NCI-H748 (cell line): Measurements from ENCODE around the gene MCOLN2.
A peak's percentile ranks its signal among the peaks of the same experiment; 100 is the strongest.
"Not testable (repeated sequence)": the region's sequence is repeated elsewhere in the genome, so short reads cannot be mapped to it uniquely, and the experiment has no call there.

Experiments used
- DNase-seq: peaks from one replicate; lab custom pipeline; 2025; ENCODE audit not compliant: unreplicated experiment; lab: John Stamatoyannopoulos, UW

Gene MCOLN2

DNA sequence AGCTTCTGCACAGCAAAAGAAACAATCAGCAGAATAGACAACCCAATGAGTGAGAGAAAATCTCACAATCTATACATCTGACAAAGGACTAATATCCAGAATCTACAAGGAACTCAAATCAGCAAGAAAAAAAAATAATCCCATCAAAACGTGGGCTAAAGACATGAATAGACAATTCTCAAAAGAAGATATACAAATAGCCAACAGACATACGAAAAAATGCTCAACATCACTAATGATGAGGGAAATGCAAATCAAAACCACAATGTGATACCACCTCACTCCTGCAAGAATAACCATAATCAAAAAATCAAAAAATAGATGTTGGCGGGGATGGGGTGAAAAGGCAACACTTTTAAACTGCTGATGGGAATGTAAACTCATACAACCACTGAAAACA lies 10.4 kb downstream of the MCOLN2 start:
- DNase-seq: not testable (repeated sequence)

DNA sequence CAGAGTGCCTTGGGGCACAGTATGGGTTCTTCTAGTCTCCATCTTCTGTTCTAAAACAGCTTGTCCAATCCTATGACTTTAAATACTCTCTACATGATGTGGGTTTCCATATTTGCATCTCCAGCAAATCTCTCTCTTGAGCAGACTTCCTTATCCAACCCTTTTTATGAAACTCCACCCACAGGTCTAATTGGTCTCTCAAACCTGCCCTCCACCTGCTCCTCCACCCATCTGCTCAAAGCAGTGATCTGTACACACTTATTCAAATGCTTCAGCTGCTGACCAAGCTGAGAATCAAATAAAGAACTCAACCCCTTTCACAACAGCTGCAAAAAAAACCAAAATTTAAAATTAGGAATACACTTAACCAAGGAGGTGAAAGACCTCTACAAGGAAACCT lies 11.5 kb downstream of the MCOLN2 start:
- DNase-seq: peak; percentile 34

DNA sequence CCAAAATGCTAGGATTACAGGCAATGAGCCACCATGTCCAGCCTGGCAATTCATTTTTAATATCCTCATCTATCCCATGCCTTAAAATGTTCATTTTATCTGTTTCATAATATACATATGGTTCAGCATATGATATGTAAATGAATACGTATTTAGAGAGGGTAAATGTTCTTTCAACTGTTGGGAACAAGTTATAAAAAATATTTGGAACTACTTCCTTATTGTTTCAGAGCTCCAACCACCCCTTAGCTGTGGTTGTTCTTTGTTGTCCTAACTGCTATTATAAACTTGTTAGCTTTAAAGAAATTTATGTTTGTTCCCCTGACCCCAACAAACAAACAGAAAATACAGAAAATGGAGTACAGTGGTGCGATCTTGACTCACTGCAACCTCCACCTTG lies 14.5 kb downstream of the MCOLN2 start:
- no peak for DNase-seq

DNA sequence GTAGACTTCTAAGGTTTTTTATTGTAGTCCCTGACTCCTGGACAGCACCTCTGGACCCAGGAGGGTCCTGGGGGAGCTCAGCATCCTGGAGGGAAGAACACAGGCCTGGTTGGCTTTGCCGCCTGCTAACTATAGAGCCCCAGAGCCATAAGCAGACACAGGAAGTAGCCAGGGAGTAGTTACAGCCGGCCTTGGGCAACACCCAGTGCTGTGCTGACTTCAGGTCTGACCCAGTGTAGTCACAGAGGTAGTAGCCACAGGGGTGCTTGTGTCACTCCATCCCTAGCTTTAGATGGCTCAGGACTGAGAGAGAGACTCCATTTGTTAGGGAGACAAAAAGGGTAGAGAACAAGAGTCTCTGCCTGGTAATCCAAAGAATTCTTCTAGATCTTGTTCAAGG lies 21.9 kb downstream of the MCOLN2 start:
- no peak for DNase-seq

DNA sequence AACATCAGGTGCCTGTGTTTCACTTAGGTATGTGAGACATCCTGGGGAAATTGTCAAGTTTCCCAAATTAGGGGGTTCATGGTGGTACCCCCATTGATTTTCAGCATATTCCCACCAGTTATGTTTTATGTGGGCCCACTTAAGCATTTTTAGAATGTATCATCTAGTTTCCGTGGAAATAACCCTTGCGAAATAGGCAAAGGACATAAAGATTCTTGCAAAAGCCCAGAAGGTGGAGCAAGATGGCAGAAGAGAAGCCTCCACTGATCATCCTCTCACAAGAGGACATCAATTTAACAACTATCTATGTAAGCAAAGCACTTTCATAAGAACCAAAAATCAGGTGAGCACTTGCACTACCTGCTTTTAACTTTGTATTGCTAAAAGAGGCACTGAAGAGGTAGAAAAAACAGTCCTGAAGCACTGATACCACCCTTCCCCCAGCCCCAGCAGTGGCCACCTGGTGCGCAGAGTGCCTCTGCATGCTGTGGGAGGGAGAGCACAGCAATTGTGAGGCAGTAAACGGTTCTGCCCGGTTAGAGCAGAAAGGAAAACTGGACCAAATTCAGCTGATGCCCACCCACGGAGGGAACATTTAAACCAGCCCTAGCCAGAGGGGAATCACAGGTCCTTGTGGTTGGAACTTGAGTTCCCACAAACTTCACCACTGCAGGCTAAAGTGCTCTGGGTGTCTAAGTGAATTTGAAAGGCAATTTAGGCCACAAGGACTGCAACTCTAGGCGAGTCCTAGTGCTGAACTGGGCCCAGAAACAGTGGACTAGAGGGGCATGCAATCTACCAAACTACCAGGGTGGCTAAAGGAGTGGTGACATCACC lies 23.2 kb downstream of the MCOLN2 start:
- no peak for DNase-seq

DNA sequence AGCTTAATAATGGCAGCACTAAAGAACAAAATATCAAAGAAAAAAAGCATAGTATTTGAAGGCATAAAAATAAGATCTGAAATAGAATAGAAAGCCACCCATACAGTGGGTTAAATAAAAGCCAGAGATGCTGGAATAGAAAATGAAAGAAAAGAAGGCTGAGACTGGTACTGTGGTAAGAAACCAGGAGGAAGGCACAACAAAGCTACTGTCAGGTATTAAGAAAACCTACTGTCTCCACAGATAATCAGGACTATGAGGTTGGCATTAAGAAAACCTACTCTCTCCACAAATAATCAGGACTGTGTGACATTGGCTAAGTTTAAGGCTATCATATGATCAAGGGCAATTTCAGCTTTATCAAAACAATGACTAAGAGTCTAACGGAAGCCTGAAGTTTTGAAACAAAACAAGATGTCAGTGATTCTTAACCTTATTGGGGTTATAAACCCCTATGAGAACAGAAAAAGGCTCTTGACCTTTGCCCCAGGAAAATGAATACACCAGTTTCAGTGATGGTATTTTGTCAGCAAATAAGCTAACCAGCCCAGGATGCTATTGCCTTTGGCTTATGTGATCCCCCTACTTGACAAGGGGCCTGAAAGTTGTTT lies 24.4 kb downstream of the MCOLN2 start:
- DNase-seq: no peak

DNA sequence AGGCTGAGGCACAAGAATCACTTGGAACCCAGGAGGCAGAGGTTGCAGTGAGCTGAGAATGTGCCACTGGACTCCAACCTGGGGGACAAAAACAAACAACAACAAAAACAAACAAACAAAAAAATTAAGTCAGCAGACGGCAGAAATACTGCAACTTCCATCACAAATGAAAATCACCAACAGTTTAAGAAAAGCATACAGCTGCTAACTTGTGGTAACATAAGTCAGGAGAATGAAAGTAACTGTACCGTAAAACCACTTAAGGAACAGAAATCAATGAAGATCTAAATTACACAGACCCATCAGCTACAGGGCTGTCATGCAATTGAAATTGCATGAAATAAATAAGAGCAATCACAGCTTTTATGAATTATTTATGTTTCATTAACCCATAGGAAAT lies 25.0 kb downstream of the MCOLN2 start:
- DNase-seq: no peak

DNA sequence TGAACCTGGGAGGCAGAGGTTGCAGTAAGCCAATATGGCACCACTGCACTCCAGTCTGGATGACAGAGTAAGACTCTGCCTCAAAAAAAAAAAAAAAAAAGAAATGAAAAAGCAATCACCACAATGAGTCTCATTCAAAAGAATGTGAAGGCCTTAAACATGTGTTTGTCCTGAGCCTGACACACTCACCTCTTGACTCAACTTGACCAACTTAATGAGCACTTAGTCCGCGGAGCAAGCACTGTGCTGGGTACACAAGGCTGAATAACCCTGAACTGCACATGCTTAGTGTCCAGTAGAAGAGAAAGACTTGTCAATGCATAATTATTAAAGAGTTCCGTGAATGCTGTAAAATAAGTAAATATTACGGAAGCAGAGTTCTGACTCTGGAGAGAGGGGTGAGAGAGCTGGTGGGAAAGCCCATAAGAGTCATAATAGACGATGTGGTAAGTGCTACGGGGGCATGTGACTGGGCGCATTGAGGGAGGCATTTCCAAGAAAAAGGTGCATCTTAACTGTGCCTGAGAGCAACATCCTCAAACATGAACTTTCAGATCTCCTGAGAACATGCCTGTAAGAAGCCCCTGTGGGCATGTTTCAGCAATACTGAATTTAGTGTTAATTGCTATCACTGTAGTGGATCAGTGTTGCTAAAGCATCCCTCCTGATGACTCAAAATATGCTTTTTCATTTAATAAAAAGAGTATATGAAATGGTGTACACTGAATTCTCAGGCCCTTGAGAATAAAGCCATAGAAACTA lies 27.2 kb downstream of the MCOLN2 start:
- no peak for DNase-seq

DNA sequence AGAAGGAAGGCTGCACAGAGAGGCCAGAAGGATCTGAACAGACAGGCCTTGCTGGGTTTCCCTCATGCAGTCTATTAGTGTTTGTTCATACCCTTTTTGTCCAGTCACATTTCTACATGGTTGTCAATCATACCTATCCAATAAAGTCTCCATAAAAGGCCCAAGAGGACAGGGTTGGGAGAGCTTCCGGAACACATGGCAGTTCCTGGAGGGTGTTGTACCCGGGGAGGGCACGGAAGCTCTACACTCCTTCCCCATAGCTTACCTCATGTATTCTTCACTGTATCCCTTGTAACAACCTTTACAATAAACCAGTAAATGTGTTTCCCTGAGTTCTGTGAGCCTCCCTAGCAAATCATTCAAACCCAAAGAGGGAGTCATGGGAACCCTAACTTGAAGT lies 28.0 kb downstream of the MCOLN2 start:
- no peak for DNase-seq

DNA sequence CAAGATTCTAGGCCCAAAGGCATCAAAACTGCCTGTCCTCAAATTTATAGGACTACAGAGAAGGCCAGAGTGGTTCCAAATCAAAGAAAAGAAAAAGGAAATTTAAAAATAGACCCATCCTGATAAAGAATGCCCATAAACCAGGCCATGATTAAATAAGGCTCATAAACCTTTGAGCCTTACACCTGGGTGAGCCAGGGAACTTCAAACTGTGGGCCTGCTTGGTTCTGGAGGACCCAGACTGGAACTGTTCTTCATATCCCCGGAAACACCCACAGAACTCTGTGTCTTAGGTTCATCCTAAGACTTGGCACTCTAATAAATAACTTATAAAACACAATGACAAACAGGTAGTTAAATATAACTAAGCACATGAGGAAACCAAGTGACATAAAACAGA lies 28.8 kb downstream of the MCOLN2 start:
- no peak for DNase-seq

DNA sequence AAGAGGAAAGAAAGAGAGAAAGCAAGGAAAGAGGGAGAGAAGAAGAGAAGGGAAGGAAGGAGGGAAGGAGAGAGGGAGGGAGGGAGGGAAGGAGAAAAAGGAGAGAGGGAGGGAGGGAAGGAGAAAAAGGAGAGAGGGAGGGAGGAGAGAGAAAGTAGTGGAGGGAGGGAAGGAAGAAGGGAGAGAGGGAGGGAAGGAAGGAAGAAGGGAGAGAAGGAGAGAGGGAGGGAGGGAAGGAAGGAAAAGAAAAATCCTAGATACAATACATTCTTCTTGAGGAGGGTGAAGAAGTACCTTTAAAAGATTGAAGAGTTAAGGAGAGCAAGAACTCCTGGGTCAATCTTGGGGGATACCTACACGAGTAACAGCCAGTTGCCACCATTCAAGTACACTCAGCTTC lies 29.2 kb downstream of the MCOLN2 start:
- no peak for DNase-seq

DNA sequence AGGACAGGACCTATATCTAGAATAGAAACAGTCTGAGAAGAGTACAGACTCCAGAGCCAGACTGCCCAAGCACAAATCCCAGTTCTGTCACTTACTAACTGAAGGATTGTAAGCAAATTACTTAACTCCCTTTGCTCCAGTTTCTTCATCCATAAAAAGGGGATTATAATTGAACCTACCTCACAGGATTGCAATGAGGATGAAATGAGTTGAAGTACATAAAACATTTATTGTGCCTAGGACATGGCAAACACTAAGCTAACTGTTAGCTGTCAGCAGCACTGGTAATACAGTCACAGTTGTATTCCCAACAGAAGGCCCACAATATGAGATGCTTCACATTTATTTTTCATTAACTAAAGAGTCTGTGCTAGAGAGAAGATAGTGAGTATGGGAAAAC lies 33.9 kb downstream of the MCOLN2 start:
- DNase-seq: no peak

DNA sequence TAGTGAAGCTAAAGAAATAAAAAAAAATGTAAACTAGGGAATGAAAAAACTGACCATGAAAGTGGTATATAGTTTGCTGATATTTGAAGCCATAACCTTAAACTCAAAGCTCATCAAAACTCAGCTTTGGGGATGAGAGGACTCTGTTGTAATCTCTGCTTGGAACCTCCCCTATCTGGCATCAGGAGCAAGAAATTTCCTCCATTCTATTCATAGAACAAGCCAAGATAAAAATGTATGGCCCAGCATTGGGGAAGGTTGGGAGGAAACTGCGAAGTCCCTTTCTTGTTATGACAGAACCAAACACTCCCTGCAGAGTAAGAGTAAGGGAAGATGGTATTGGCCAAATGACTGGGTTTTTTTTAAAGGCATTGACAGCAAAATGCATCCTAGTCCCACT lies 35.6 kb downstream of the MCOLN2 start:
- DNase-seq: no peak

DNA sequence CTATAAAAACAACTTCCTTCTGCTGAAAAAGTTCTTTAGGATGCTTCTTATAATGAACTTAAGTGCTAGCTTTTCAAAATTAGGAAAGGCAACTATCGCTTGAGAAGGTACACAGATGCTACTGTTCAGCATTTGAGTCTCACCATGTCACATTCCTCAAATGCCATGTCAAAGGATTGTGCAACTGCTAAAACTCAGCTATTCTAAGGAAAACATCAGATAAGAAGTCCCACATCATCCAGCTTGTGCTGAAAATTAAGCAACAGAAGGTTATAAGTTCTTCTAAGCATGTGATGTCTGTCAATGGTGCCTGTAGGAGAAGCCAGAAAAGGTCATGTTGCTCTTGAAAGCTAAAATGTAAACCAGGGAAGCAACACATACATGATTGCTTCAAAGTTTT lies 36.5 kb downstream of the MCOLN2 start:
- no peak for DNase-seq

DNA sequence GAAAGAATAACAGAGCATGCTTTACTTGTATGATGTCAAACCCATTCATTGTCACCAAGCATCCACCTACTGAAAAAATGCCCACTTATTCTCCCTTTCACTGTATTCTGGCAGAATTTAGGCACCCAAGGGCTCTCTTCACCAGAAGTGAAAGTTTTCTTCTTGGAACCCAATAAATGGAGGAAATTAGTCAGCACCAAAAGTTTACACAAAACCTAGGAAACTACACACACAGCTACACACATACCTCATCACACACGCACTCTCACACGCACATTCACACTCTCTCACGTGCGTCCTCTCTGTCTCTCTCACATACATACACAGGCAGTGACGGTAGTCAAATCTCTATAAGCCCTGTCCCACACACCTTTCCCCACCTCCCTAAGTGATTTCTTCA lies 37.6 kb downstream of the MCOLN2 start:
- DNase-seq: no peak

DNA sequence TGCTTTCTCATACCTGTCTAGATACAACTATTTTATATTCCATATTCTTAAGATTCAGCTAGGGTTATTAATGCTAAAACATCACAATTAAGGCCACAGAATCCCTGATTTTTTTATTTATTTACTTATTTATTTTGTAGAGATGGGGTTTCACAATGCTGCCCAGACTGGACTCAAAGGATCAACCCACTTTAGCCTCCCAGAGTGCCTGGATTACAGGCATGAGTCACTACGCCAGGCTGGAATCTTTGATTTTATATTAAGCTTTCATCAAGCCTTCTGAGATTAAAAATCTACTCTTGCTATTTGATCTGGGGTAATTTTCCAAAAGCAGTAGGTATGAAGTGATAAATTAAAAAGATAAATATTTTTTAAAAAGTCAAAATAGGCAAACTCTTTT lies 38.9 kb downstream of the MCOLN2 start:
- no peak for DNase-seq

DNA sequence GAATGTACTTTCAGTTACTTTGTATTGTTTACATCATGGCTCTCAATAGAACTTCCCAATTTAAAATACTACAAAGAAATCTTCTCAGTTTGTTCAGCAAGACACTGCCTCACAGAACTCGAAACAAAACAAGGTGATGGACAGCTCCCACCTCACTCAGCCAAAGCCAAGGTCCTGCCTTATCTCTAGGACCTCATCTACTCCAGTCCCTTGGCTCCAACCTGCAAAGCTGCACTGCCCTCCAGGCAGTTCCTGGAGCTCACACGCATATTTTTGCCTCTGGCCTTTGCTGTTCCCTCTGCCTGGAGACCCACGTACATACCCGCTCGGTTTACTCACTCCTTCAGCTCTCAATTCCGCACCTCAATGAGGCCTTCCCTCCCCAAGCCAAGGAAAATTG lies 40.3 kb downstream of the MCOLN2 start:
- DNase-seq: no peak

DNA sequence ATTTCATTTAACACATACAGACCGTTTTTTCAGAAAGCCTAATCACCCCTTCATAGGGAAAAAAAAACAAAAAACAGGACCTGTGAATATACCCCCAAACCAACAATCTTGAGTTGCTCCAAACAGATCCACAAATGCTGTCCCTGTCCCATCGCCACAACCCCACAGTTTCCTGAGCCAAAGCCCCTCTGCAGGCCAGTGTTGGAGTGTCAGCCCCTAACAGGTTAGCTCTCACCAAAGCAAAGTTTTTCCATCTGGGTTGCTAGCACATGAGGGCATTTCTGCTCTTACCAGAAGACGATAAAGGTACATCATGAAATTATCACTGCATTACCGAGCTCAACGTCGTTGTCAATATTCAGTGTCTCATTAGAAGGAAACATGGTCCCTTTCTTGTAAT lies 40.8 kb downstream of the MCOLN2 start:
- no peak for DNase-seq

DNA sequence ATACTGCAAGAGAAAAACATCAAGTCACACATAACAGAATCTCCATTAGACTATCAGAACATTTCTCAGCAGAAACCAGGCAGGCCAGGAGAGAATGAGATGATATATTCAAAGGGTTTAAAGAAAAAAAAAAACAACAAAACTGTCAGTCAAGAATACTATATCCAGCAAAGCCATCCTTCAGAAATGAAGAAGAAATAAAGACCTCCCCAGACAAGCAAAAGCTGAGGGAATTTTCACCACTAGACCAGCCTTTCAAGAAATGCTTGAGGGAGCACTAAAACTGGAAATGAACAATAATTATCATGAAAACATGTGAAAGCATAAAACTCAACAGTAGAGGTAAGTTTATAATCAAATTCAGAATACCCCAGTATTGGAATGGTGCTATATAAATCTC lies 47.2 kb downstream of the MCOLN2 start:
- no peak for DNase-seq

DNA sequence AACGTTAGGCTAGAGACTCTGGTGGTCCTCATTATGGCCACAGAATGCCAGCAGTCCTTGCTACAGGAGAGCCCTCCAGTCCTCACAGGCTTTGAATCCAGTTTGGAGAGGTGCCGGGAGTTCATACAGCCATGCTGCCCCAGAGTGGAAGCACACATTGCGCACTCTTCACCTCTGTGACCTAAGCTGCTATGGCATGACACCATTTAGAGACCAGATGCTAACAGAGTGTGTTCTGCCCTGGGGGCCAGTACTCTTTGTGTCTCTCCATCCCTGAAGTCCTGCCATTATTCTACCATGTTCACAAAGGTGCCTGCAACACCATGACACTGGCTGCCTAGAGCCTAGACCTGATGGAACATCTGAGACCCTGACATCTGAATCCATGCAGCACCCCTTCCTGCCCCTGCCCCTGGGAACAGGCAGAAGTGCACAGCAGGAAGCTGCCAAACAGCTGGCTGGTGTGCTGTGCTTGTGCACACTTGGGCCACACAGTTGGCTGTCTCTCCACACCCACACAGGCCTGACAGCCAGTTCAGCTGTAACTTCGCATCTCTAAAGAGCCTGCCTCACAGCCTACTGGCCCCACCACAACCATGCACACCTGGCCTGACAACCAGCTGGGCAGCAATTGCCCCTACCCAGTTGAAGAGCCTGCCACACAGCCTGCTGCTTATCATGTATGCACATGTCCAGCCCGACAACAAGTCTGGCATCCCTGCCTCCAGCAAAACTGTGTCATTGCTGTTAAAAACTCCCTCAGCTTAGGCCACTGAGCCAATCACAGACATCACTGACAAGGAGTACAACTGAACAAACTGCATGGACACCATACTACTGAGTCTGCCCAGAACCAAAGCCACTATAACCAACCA lies 49.1 kb downstream of the MCOLN2 start:
- DNase-seq: no peak

DNA sequence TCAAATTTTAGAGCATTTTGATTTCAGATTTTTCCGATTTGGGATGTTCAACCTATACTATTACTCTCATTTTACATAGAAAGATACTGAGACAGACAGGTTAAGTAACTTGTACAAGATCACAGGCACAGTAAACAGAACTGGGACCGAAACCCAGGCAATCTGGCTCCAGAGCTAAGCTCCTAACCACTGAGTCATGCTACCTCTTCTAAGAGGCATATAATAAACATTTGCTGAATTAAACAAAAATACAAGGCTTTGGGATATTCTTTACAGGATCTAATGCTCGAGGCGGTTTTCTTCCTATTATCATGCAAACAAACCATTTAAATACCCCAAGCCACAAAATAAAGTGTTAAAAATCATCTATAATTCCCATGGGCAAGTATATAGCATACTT lies 50.3 kb downstream of the MCOLN2 start:
- no peak for DNase-seq
